Measurements from ENCODE around the gene RGS7BP. TPM values are rescaled to one million over a fixed set of nuclear protein-coding genes. Genes with fewer than 3 reads are reported as not detected.

Gene RGS7BP
- total RNA-seq, 2 donors from 2014 or later = 24.3 to 31.1 TPM

GRCh38 chr5:64603676-64604075, 97.9 kb downstream of the RGS7BP start:
- DNase-seq (ENCODE audit: low spot score) (no peak), ATAC-seq (ENCODE audit: insufficient number of reproducible peaks, low FRiP score, low read depth) (no peak)
- H3K9me3 ChIP-seq = no peaks in the 10 kb centered on the region
- H3K36me3 ChIP-seq = peaks cover 2% of the 10 kb centered on the region
- H3K4me1 ChIP-seq (ENCODE audit: control insufficient read depth in 1 of 2, low read depth in 2 of 2) = peaks cover 0 to 13% of the 10 kb centered on the region in 2 donors
- TF ChIP-seq CTCF (IDR thresholded peaks at IDR 0.05) = no peak
- no peaks in the 10 kb centered on the region for H3K27me3 ChIP-seq (replicated peaks; ENCODE audit: insufficient read depth)
- no peak overlapping the region for H3K4me3 ChIP-seq
- H3K27ac ChIP-seq = no peak overlapping the region

- peaks cover 2% of the 10 kb centered on the region for H3K36me3 ChIP-seq
- H3K27me3 ChIP-seq (replicated peaks; ENCODE audit: insufficient read depth) = no peaks in the 10 kb centered on the region
- ATAC-seq (ENCODE audit: insufficient number of reproducible peaks, low FRiP score, low read depth) (no peak), DNase-seq (ENCODE audit: low spot score) (no peak)
- no peak for TF ChIP-seq CTCF (IDR thresholded peaks at IDR 0.05)
- peaks cover 0 to 14% of the 10 kb centered on the region in 2 donors for H3K4me1 ChIP-seq (ENCODE audit: control insufficient read depth in 1 of 2, low read depth in 2 of 2)
- no peak overlapping the region for H3K27ac ChIP-seq
- no peaks in the 10 kb centered on the region for H3K9me3 ChIP-seq
- no peak overlapping the region for H3K4me3 ChIP-seq
Measured at GRCh38 chr5:64606926-64607325, 101.1 kb downstream of the RGS7BP start.

- no peak overlapping the region for H3K27ac ChIP-seq
- H3K4me3 ChIP-seq = no peak overlapping the region
- no peaks in the 10 kb centered on the region for H3K27me3 ChIP-seq (replicated peaks; ENCODE audit: insufficient read depth)
- ATAC-seq (ENCODE audit: insufficient number of reproducible peaks, low FRiP score, low read depth) = no peak
- H3K9me3 ChIP-seq = no peaks in the 10 kb centered on the region
- H3K4me1 ChIP-seq (ENCODE audit: control insufficient read depth in 1 of 2, low read depth in 2 of 2) = peaks cover 0 to 5% of the 10 kb centered on the region in 2 donors
- no peaks in the 10 kb centered on the region for H3K36me3 ChIP-seq
- peak; percentile 70 for TF ChIP-seq CTCF (IDR thresholded peaks at IDR 0.05)
- no peak for DNase-seq (ENCODE audit: low spot score)
Measured at GRCh38 chr5:64612344-64612961, 106.6 kb downstream of the RGS7BP start.

GRCh38 chr5:64615895-64616294, 110.1 kb downstream of the RGS7BP start:
- H3K4me1 ChIP-seq (ENCODE audit: control insufficient read depth in 1 of 2, low read depth in 2 of 2) = peaks cover 0 to 5% of the 10 kb centered on the region in 2 donors
- no peak for ATAC-seq (ENCODE audit: insufficient number of reproducible peaks, low FRiP score, low read depth)

GRCh38 chr5:64619609-64620008, 113.8 kb downstream of the RGS7BP start:
- Histone ChIP-seq H3K9me3 (no peaks in the 10 kb centered on the region), H3K4me1 (ENCODE audit: control insufficient read depth in 1 of 2, low read depth in 2 of 2) (no peaks in the 10 kb centered on the region), H3K36me3 (no peaks in the 10 kb centered on the region), H3K4me3 (no peak overlapping the region), H3K27ac (no peak overlapping the region), H3K27me3 (replicated peaks; ENCODE audit: insufficient read depth) (no peaks in the 10 kb centered on the region)
- DNase-seq (ENCODE audit: low spot score) (no peak), ATAC-seq (ENCODE audit: insufficient number of reproducible peaks, low FRiP score, low read depth) (no peak)
- no peak for TF ChIP-seq CTCF (IDR thresholded peaks at IDR 0.05)

More at GRCh38 chr5:64615895-64616294, 110.1 kb downstream of the RGS7BP start:
- Histone ChIP-seq H3K9me3 (no peaks in the 10 kb centered on the region), H3K27ac (no peak overlapping the region), H3K4me3 (no peak overlapping the region), H3K27me3 (replicated peaks; ENCODE audit: insufficient read depth) (no peaks in the 10 kb centered on the region), H3K36me3 (no peaks in the 10 kb centered on the region)
- no peak for TF ChIP-seq CTCF (IDR thresholded peaks at IDR 0.05)
- DNase-seq (ENCODE audit: low spot score) = no peak

Data from thoracic aorta (tissue), 2 donors.